Astrocyte (in vitro differentiated cells and primary cell): ENCODE data around the gene RPS6KA2.

Source experiments
- CTCF ChIP-seq: IDR thresholded peaks from 2 replicates; pipeline ENCODE4 v1.5.1; 2011; ENCODE audit warnings: low read depth, mild to moderate bottlenecking, inconsistent platforms, low read length, moderate library complexity; ENCODE audit not compliant: insufficient read depth
- EZH2 ChIP-seq: IDR thresholded peaks from 2 replicates; pipeline ENCODE4 v1.6.1; 2012; ENCODE audit warnings: mild to moderate bottlenecking, low read length, inconsistent platforms; ENCODE audit not compliant: insufficient read depth

GRCh38 chr6:166655251-166655650 lies 28.2 kb upstream of the RPS6KA2 start:
- no peak for TF ChIP-seq CTCF
- no peak for TF ChIP-seq EZH2
